RPMI7951 (cell line): ENCODE results near the gene ATG101. TPM values are rescaled to one million over a fixed set of nuclear protein-coding genes. Genes with fewer than 3 reads are reported as not detected.

Source experiments
- DNase-seq: peaks from one replicate; pipeline ENCODE4 v3.0.0-alpha.2; 2012; ENCODE audit warnings: low read depth
- total RNA-seq: library from RNA; depleted of rRNA; stranded (reverse); fragments of >200 nt; shearing (Covaris generic); gene quantifications from 2 replicates; pipeline ENCODE4 v1.2.3, GENCODE V29; 2014; rRNA removed

ATG101 gene, protein sequence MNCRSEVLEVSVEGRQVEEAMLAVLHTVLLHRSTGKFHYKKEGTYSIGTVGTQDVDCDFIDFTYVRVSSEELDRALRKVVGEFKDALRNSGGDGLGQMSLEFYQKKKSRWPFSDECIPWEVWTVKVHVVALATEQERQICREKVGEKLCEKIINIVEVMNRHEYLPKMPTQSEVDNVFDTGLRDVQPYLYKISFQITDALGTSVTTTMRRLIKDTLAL
- total RNA-seq = 46.5 and 56.1 TPM in 2 replicates

DNA sequence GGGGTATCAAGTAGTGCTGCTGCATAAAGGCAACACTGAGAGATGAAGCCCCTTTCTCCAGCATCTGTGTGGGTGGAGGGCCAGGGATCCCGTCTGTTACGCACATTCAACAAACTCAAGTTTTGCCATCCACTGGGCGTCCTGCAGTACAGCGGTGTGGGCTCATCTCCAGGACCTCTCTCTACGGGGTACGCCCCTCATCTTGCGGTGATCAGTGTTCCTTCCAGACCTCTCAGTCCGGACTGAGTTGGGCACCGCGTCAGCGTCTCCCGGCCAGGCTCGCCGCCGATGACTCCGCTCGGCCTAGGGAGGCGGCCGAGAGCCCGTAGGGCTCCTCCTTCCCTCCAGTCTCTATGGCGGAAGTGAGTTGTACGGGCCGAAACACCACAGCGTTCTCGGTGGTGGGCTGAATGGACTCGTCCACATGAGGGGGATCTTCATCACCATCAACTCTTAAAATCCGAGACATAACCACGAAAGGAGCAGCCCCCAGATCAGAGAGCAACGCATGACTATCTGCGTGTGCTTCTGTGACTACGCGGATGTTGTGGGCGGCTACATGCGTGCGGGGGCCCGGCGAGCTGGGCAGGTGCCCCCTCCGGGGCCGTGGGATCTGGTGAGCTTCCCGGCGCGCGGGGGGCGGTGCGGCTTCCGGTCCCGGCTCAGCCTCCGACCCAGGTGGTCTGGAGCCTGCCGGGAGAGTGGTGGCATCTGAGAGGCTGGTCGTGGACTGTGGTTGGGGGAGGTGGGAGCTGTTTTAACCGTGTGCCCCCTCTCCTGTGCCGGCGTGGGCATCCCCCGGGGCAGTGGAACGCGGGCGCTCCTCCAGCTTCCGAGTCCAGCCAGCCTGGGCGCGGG lies at the start of gene ATG101:
Gene ATG101, plus strand, starts transcription at position 652 of the 858 bp plus-strand sequence. CDS start 3,673 bp downstream, outside the sequence.
- peak; percentile 93 for DNase-seq

DNA sequence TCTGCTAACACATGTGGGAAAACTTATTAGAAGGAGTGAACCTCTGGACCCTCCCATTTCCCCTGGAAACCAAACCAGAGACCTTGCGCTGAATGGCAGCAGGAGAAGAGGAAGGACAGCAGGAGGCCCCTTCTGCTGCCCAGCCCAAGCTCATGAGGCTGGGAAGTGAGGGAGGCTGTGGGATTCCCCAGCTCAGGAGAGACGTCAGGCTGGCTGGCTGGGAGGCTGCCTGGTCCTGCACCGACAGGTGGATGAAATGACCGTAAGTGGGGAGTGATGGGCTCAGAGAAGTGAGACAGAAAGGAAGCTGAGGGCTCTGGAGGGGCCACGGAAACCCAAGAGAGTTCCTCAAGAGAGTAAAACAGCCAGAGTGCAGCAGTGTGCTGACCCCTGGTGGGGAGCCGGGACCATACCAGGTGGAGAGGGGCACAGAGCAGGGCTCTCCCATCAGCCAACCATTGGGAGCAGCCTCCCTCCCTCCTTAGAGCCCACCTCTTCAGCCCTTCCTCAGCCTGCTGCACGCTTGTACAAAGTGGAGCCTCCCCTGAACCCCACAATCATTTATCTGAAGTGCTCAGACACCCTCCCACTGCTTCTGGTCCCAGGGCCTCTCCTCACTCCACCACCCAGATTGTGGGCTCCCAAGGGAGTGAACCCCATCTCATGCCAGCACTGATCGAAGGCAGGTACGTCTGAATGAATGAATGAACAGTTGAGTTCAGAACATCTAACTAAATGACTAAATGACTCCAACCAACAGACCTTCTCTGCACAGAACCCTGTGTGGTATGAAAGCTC lies 49.0 kb upstream of the ATG101 start:
- peak; percentile 22 for DNase-seq

DNA sequence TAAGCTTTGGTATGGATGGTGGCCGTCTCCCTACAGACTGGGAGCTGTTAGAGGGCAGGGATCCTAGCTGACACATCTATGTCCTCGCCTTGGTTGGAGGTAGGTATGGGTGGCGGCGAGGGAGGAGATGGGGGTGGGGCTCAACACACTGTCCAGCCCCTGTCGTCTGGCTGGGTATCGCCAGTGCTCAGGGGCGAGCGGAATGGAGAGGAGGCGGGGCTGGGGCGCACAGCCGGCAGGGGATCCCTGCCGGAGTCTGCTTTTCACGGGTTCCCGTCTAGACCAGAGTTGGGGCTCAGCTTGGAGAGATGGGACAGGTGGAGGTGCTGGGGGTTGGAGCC lies 47.0 kb upstream of the ATG101 start:
- no peak for DNase-seq

DNA sequence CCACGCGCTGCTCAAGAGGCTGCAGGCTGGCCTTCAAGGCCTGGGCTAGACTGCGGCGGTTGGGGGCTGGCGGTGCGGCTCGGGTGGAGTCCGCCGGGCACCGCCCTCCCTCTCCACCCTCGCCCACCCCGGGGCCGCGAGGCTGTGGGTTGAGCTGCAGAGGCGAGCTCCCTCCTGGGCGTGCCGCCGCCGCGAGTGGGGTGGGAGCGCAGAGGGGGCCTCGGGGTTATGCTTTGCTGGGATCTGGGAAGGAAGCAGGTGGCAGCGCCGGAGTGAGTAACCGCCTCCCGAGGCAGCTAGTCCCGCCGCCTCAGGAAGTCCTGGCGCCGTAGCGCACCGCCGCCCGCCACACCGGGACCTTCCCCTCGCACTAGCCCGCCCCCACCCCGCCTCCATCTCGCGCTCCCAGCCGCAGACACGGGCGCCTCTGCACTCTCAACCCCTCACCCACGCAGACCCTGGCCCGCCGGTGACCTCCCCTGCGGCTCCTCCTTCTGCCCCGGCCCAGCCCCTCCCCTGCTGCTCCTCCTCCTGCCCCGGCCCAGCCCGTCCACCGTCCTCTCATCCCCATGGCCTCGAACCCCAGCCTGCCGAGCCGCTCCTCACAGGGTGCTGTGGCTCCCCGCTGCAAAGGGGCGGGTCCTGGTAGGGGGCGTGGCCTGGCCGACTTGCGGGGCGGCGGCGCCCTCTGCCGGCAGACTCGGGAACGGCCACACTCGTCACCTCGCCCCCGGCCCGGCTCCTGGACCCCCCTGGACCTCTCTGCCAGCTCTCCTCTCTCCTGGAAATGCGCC lies 46.4 kb upstream of the ATG101 start:
- peak; percentile 49 for DNase-seq

DNA sequence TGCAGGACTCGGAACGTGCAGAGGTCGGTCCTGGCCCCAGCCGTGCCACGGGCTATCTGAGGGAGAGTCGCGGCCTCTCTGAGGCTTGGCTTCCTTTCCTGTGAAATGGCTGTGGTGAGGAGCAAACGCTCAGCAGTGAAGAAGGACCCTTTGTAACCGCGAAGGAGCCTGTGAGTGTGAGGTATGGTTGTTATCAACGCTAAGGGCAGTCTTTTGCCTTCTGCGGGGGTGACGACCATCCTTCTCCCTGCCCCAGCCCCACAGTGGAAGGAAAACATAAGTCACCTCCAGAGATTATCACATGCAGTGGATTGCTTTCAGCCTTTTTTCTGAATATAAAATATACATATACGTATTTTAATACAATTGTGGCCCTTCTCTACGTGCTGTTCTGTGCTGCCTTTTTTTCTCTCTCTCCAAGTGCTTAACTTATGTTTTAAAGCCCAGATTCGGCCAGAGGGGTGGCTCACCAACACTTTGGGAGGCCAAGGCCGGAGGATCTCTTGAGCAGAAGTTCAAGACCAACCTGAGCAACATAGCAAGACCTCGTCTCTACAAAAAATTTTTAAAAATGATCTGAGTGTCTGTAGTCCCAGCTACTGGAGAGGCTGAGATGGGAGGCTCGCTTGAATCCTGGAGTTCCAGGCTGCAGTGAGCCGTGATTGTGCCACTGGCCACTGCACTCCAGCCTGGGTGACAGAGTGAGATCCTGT lies 45.6 kb upstream of the ATG101 start:
- DNase-seq = no peak

DNA sequence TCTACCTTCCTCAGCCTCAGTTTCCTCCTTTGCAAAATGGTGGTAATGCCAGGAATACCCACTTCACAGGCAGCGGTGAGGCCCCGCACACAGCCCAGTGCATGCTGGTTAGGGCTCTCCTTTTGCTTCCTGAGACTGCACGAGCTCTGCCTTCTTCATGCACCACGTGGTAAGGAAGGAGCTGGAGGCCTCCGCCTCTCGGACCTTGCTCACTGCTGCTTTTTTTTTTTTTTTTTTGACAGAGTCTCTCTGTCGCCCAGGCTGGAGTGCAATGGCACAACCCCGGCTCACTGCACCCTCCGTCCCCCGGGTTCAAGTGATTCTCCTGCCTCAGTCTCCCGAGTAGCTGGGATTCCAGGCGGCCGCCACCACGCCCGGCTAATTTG lies 44.9 kb upstream of the ATG101 start:
- peak; percentile 52 for DNase-seq

DNA sequence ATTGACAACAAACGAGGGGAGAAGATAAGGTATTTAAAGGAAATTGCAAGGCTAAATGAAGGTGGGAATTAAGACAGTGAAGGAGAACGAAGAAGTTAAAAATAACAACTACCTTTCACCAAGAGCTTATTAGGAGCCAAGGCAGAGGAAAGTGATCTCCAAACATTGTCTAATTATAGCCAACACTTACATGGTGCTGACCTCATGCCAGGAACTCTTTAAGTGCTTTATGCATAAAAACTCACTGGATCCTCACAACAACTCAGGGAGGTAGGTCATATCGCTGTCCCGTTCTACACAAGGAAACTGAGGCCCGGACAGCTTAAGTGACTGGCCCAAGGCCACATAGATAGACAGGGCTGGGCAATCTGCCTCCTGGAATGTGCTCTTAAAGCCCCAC lies 43.5 kb upstream of the ATG101 start:
- no peak for DNase-seq

DNA sequence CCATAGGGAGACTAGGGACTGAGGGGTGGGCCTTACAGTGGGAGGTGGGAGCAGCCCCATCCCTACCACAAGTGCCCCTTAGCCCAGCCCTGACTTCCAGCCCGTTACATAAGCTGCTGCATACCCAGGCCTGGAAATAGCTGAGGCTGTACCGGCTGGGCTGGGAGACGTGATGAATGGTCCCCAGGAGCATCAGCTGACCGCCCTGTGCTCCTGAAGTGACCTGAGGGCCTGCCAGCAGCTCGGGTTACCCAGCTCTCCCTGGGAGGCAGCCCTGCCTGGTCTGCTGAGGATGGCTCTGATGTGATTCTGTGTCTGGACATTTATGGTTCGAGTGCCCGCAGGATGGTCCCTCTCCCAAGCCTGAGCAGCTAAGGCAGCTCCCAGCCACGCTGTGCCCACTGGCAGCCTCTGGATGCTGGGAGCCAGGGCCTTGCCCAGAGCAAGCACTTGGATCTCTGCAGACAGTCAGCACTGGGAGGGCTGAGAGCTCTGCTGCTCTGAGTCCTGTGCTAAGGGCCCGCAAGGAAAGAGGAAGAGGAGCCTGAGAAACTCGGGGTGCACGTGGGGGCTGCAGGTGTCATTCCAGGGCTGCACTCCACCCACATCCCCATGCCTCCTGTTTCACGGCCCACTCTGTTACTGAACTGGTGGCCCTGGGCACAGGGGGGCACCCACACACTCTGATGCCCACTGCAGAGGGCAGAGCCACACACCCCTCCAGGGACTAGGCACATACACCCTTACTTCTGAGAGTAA lies 42.5 kb upstream of the ATG101 start:
- DNase-seq = no peak

DNA sequence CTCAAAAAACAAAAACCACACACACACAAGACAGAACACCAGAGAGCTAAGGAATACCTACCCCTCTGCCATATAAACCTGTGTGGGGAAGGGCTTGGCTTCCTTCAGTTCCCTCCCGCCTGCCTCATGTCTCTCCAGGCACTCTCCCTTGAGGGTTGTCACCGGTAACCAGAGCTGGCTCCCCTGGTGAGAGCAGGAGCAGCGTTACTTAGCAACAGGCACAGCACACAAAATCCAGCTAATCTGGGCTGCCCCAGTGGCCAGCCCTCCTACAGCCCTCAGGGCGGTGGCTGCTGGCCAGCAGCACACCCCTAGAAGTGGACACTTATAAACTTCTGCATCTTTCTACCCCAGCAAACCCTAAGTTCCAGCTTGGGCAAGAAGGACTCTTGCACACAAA lies 40.1 kb upstream of the ATG101 start:
- peak; percentile 72 for DNase-seq

DNA sequence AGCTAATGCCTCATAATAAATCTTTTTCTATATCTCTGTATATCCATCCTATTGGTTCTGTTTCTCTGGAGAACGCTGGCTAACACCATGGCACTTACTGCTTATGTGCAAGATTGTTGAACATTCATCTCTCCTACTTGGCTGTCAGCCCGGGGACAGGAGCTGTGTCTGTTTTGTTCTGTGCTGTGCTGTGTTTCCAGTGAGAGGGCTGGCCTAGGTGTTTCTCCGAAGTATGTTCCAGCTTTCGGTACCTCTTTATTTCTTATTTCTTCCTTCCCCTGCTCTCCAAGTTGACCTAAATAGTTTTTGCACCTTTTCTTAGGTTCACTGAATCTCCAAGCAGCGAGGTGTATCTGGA lies 37.4 kb upstream of the ATG101 start:
- DNase-seq = peak; percentile 44

DNA sequence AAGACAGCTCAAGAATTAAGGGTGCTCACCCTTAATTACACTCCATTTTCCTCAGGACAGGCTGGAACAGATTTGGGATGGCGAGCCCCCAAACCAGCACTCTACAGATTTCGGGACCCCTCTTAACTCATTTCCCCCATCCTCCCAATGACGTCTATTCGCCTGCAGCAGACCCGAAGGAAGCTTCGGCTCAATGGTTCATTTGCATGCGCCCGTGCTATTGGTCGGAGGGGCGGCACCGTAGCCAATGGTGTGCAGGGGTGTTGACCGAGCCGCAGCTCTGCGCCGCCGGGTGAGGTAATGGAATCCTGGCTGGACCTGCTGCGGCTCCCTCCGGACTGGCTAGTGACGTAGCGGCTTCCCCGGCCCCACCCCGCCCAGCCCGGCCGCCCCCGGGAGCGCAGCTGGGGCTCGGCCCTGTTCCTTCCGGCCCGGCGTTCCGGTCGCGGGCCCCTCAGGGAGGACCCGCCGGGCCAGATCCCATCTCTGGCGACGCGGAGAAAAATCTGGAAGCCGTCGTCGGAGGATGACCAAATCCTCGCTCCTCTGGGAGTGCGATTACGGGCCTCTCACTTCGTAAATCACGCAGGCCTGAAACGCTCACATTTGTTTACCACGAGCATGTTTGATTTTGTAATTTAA lies 36.9 kb upstream of the ATG101 start:
- DNase-seq = peak; percentile 95

DNA sequence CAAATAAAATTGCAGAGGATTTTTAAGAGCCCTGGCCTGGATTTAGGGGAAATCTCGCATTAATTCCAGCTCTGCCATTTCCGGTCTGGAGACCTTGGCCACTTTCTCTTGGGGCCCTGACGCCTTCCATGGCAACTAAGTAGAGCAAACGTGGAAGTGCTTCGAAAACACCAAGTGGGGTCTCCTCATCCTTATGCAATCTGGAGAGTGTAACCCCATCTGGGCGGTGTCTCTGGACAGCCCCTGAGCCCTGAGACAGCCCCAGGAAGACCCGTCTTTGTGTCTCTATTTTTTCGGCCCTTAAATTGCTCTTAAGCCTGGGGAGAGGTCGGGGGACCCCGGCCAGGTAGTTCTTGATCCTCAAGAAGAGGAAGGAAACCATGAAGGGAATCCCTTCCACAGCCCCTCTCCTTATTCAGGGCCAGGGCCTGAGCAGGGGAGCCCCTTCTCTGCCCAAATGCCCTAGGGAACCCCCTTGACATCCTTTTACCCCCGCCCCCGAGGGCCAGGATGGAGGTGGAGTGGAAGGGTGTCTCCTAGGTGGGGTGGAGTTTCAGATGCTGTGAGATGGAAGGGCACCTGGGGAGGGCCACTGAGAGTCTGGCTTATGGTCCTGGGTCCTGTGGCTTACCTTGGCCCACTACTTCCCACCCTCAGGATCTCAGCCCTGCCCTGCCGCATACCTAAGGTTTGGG lies 36.2 kb upstream of the ATG101 start:
- no peak for DNase-seq

DNA sequence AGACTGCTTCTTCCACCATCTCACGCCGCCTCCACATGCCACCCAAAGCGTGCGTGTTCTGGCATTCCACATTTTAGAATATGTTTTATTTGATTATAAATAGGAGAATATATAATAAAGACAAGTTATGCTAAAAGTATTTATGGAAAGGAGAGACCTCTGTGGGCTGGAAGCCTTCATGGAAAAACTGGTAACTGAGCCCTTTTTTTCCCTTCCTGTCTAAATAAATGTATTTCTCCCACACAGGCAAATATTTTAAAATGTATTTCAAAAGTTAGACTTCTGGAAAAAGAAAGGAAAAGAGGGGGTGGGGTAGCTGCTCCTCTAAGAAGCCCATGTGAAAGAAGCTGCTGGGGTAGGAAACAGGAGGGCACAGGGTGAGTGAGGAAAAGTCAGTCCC lies 34.6 kb upstream of the ATG101 start:
- DNase-seq = no peak

DNA sequence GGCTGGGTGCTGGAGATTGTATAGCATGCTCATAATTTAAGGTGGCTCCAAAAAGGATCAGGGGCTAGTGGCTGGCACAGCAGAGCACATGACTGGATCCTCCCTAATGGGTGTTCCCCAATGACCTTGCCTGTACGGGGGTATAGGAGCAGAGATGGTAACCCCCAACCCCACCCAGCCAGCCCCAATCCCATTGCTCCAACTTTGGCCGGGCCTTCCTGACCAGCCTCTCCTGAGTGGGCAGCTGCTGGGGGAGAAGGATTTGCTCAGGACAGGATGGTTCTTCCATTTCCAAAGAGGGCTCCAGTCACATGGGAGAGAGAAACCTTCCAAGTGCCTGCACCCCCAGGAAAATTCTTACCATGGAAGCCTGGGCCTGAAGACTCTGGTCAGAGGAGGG lies 33.9 kb upstream of the ATG101 start:
- DNase-seq = no peak

DNA sequence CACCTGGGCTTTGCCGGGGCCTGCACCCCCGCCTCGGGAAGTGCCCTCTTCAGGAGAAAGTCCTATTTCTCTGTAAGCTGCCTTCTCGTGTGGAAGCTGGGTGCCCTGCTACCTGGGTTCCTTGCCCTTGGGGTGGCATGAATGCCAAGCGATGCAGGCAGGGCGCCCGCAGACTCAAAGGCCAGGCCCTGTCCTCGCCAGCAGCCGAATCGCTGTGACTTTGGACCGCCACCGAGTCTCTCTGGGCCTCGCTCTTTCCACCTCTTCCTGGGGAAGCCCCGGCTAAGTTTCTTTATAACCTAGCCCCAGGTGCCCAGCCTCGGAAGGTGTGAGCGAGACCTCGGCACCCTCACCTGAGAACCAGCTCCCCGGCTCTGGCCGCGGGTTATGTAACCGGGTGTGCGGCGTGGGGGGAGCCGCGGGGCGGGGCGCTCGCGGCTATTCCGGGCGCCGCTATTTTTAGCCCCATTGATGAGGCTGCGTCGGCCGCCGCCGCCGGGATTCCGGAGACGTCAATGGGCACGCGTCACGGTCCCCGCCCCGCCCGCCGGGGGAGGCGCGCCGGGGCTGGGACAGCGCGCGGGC lies 33.1 kb upstream of the ATG101 start:
- DNase-seq = peak; percentile 78

DNA sequence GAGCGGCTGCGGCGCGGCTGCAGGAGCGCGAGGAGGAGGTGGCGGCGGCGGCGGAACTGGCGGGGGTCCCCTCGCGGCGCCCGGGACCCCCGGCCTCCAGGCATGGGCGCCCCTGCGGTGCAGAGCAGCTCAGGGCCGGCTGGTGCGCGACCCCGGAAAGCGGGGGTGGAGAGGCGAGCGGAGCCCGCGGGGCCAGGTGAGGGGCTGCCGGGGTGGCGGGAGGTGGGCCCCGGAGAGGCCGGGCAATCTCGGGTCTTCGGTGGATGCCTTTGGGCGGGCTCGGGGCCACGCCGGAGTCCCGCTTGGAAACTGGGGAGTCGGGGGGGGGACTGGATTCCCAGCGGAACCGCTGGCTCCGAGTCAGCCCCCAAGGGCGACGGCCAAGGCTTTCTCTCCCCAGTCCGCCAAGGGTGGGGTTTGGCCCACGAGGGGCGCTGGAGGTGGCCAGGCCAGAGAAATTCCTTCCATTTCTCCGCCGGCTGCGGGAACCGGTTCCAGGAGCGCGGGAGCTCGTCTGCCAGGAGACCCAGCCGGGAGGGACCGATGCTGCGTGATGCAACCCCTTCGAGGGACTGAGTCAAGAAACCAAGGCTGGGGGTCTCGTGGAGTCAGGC lies 32.4 kb upstream of the ATG101 start:
- no peak for DNase-seq

DNA sequence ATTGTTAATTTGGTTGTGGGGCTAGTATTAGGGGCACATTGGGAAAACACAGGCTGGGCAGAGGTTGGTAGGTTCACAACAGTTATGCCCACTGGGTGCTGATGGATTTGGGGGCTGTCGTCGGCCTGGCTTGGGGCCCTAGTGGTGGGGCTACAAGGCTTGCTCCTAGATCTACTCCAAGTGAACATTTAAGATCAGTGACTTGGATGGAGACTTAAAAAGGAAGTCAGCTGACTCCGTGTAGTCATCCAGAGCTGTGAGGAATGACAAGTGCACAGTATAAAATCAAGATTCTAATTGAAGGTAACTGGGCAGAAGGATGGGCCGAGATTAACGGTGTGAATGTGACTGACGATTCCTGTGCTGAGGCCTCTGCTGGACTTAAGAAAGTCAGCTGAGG lies 31.3 kb upstream of the ATG101 start:
- no peak for DNase-seq

DNA sequence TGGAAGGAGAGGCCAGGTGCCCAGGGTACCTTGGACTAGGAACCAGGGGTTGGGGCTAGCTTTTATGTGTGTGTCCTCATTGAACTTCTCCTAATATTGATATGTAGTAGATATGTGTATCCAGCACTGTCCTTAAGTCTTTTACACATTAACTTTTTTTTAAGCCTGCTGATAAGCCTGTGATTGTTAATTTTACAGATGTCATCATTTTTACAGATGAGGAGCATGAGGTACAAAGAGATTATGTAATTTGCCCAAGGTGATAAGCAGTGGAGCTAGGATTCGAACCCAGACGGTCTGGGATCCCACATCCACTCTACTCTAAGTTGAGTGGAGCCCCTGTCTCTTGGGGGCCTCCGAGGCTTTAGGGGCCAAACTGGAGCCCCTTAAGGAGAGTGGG lies 28.7 kb upstream of the ATG101 start:
- no peak for DNase-seq
